ENCODE data around the gene UBR2.

DNA sequence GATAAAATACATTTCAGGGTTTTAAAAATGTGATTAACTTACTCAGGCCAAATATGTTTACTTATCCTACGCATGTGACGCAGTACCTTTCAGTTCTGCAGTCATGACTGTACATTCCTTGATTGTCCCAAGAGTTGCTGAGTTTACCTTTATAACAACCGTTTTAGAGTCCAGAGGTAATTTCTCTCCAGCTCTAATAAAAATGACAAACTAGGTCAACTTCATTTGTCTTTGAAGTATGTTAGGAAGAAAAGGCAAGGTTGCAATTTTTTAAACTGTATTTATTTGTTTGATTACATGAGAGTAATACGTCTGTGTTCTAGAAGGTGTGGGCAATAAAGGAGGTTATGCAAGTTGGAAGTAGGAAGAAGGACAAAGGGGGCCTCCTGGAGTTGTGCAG is 38.6 kb upstream of the UBR2 start:
- TF ChIP-seq, protein P1, sequence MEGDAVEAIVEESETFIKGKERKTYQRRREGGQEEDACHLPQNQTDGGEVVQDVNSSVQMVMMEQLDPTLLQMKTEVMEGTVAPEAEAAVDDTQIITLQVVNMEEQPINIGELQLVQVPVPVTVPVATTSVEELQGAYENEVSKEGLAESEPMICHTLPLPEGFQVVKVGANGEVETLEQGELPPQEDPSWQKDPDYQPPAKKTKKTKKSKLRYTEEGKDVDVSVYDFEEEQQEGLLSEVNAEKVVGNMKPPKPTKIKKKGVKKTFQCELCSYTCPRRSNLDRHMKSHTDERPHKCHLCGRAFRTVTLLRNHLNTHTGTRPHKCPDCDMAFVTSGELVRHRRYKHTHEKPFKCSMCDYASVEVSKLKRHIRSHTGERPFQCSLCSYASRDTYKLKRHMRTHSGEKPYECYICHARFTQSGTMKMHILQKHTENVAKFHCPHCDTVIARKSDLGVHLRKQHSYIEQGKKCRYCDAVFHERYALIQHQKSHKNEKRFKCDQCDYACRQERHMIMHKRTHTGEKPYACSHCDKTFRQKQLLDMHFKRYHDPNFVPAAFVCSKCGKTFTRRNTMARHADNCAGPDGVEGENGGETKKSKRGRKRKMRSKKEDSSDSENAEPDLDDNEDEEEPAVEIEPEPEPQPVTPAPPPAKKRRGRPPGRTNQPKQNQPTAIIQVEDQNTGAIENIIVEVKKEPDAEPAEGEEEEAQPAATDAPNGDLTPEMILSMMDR (IDR thresholded peaks at IDR 0.05; ENCODE audit: borderline replicate concordance, extremely low read depth, low read length, poor library complexity, severe bottlenecking): no peak
- TF ChIP-seq EZH2 (IDR thresholded peaks at IDR 0.05; ENCODE audit: borderline replicate concordance, low read depth, low read length, severe bottlenecking): no peak
